Brain microvascular endothelial cell (primary cell): ENCODE measurements around the gene INSYN2B.

ENCODE experiments used
- DNase-seq: peaks from one replicate; pipeline ENCODE4 v3.0.0-alpha.2; 2020
- H3K27ac ChIP-seq: fragments of 250-450 bp; sonication (Bioruptor Pico); 2 replicates; pipeline ENCODE4 v1.5.1; 2020; ENCODE audit warnings: mild to moderate bottlenecking, moderate library complexity
- H3K27me3 ChIP-seq: fragments of 250-450 bp; sonication (Bioruptor Pico); replicated peaks from 2 replicates; pipeline ENCODE4 v1.5.1; 2020; ENCODE audit warnings: mild to moderate bottlenecking
- H3K36me3 ChIP-seq: fragments of 250-450 bp; sonication (Bioruptor Pico); replicated peaks from 2 replicates; pipeline ENCODE4 v1.5.1; 2020; ENCODE audit warnings: mild to moderate bottlenecking
- H3K4me3 ChIP-seq: 2 replicates; pipeline ENCODE4 v1.5.1; 2011; ENCODE audit warnings: low read depth, mild to moderate bottlenecking, control low read depth, low read length, moderate library complexity
- CTCF ChIP-seq: IDR thresholded peaks from 2 replicates; pipeline ENCODE4 v1.5.1; 2011; ENCODE audit warnings: low read depth, mild to moderate bottlenecking, moderate library complexity, low read length, control low read depth, inconsistent platforms; ENCODE audit errors: missing control alignments
- in situ Hi-C: cut with HindIII; loops from 2 replicates; pipeline ENCODE4 v1.10.0; 2017; ENCODE audit warnings: low sequenced_read_pairs, low pct_ligation_motif_present

The INSYN2B gene

GRCh38 chr5:169923988-169924387 lies 56.3 kb downstream of the INSYN2B start:
- H3K4me3 ChIP-seq: no peak overlapping the region
- DNase-seq: no peak
- H3K27ac ChIP-seq: no peak overlapping the region
- no peaks in the 10 kb centered on the region for H3K27me3 ChIP-seq
- TF ChIP-seq CTCF: no peak
- H3K36me3 ChIP-seq: no peaks in the 10 kb centered on the region
- in situ Hi-C loops: no loop called here

- Histone ChIP-seq H3K27ac (no peak overlapping the region), H3K27me3 (no peaks in the 10 kb centered on the region), H3K4me3 (no peak overlapping the region), H3K36me3 (no peaks in the 10 kb centered on the region)
- DNase-seq: no peak
- TF ChIP-seq CTCF: no peak
- in situ Hi-C loops: no loop called here
Observed at GRCh38 chr5:169922474-169922873, 57.8 kb downstream of the INSYN2B start.

- Histone ChIP-seq H3K27ac (no peak overlapping the region), H3K36me3 (no peaks in the 10 kb centered on the region), H3K27me3 (no peaks in the 10 kb centered on the region), H3K4me3 (no peak overlapping the region)
- in situ Hi-C loops: no loop called here
- no peak for DNase-seq
- TF ChIP-seq CTCF: no peak
Observed at GRCh38 chr5:169921949-169922348, 58.3 kb downstream of the INSYN2B start.

- DNase-seq: no peak
- H3K27me3 ChIP-seq: no peaks in the 10 kb centered on the region
- in situ Hi-C loops: no loop called here
Observed at GRCh38 chr5:169921384-169921783, 58.9 kb downstream of the INSYN2B start.

GRCh38 chr5:169920474-169920873 lies 59.8 kb downstream of the INSYN2B start:
- Histone ChIP-seq H3K36me3 (no peaks in the 10 kb centered on the region), H3K27ac (no peak overlapping the region), H3K27me3 (no peaks in the 10 kb centered on the region), H3K4me3 (no peak overlapping the region)
- TF ChIP-seq CTCF: no peak
- in situ Hi-C loops: no loop called here
- no peak for DNase-seq

More at GRCh38 chr5:169921384-169921783, 58.9 kb downstream of the INSYN2B start:
- TF ChIP-seq CTCF: no peak
- Histone ChIP-seq H3K36me3 (no peaks in the 10 kb centered on the region), H3K27ac (no peak overlapping the region), H3K4me3 (no peak overlapping the region)

GRCh38 chr5:169918228-169918627 lies 62.1 kb downstream of the INSYN2B start:
- no peak for DNase-seq
- in situ Hi-C loops: no loop called here

More at GRCh38 chr5:169918228-169918627, 62.1 kb downstream of the INSYN2B start:
- TF ChIP-seq CTCF: no peak
- Histone ChIP-seq H3K4me3 (no peak overlapping the region), H3K27me3 (no peaks in the 10 kb centered on the region), H3K36me3 (no peaks in the 10 kb centered on the region), H3K27ac (no peak overlapping the region)
